Duodenal mucosa (tissue), 2 donors: ENCODE results near the gene MAML1.

Experiments used
- H3K27ac ChIP-seq: one replicate; pipeline ENCODE4 v1.7.0; 2013; ENCODE audit warnings: low read depth, low read length
- H3K27me3 ChIP-seq, 2 donors: one replicate each; pipeline ENCODE4 v1.7.0; 2013; ENCODE audit warnings: low read length in 2 of 2, control low read depth in 1 of 2; ENCODE audit not compliant: insufficient read depth in 2 of 2, control insufficient read depth in 1 of 2
- H3K36me3 ChIP-seq, 2 donors: one replicate each; pipeline ENCODE4 v1.7.0; 2013; ENCODE audit warnings: low read length in 2 of 2, control low read depth in 1 of 2; ENCODE audit not compliant: insufficient read depth in 2 of 2, control insufficient read depth in 1 of 2
- H3K4me1 ChIP-seq, 2 donors: one replicate each; pipeline ENCODE4 v1.7.0; 2013; ENCODE audit warnings: low read length in 2 of 2, control low read depth in 1 of 2; ENCODE audit not compliant: insufficient read depth in 2 of 2, control insufficient read depth in 1 of 2
- H3K4me3 ChIP-seq, 2 donors: one replicate each; pipeline ENCODE4 v1.7.0; 2013; ENCODE audit warnings: low read length in 2 of 2, low read depth in 1 of 2
- H3K9ac ChIP-seq, 2 donors: one replicate each; pipeline ENCODE4 v1.7.0; 2013; ENCODE audit warnings: low read length in 2 of 2, low read depth in 1 of 2
- H3K9me3 ChIP-seq, 2 donors: one replicate each; pipeline ENCODE4 v1.7.0; 2013; ENCODE audit warnings: low read length in 2 of 2, control low read depth in 1 of 2; ENCODE audit not compliant: control insufficient read depth in 1 of 2

MAML1 gene

GRCh38 chr5:179699616-179700237, 32.9 kb upstream of the MAML1 start:
- peak overlapping the region; percentile 89 to 97 for H3K4me3 ChIP-seq

GRCh38 chr5:179700401-179700918, 32.2 kb upstream of the MAML1 start:
- Histone ChIP-seq H3K36me3 (peaks cover 0 to 15% of the 10 kb centered on the region in 2 donors), H3K9ac (peak overlapping the region; percentile 63 to 99), H3K4me1 (peaks cover 15 to 21% of the 10 kb centered on the region in 2 donors), H3K27me3 (no peaks in the 10 kb centered on the region), H3K4me3 (peak overlapping the region; percentile 89 to 97), H3K27ac (no peak overlapping the region), H3K9me3 (no peaks in the 10 kb centered on the region)

More at GRCh38 chr5:179699616-179700237, 32.9 kb upstream of the MAML1 start:
- H3K27ac ChIP-seq = peak overlapping the region; percentile 96
- peaks cover 0 to 11% of the 10 kb centered on the region in 2 donors for H3K36me3 ChIP-seq
- H3K9me3 ChIP-seq = no peaks in the 10 kb centered on the region
- peaks cover 15 to 19% of the 10 kb centered on the region in 2 donors for H3K4me1 ChIP-seq
- H3K27me3 ChIP-seq = no peaks in the 10 kb centered on the region
- peak overlapping the region; percentile 90 to 99 for H3K9ac ChIP-seq

GRCh38 chr5:179716286-179716685, 16.3 kb upstream of the MAML1 start:
- Histone ChIP-seq H3K9me3 (no peaks in the 10 kb centered on the region), H3K9ac (no peak overlapping the region), H3K36me3 (peaks cover 35 to 77% of the 10 kb centered on the region in 2 donors), H3K27ac (no peak overlapping the region), H3K4me3 (no peak overlapping the region), H3K4me1 (no peaks in the 10 kb centered on the region), H3K27me3 (no peaks in the 10 kb centered on the region)

- Histone ChIP-seq H3K9me3 (no peaks in the 10 kb centered on the region), H3K4me3 (no peak overlapping the region), H3K27me3 (no peaks in the 10 kb centered on the region), H3K36me3 (peaks cover 52 to 92% of the 10 kb centered on the region in 2 donors), H3K27ac (no peak overlapping the region), H3K4me1 (no peaks in the 10 kb centered on the region), H3K9ac (no peak overlapping the region)
Measured at GRCh38 chr5:179720222-179720621, 12.4 kb upstream of the MAML1 start.

- Histone ChIP-seq H3K27ac (no peak overlapping the region), H3K27me3 (no peaks in the 10 kb centered on the region), H3K36me3 (peaks cover 61 to 92% of the 10 kb centered on the region in 2 donors), H3K9ac (no peak overlapping the region), H3K4me1 (no peaks in the 10 kb centered on the region), H3K9me3 (no peaks in the 10 kb centered on the region), H3K4me3 (no peak overlapping the region)
Measured at GRCh38 chr5:179724163-179724562, 8.5 kb upstream of the MAML1 start.

- Histone ChIP-seq H3K9me3 (no peaks in the 10 kb centered on the region), H3K4me3 (no peak overlapping the region), H3K4me1 (peaks cover 0 to 7% of the 10 kb centered on the region in 2 donors), H3K36me3 (peaks cover 66 to 83% of the 10 kb centered on the region in 2 donors), H3K9ac (no peak overlapping the region), H3K27me3 (no peaks in the 10 kb centered on the region), H3K27ac (no peak overlapping the region)
Measured at GRCh38 chr5:179727106-179727505, 5.5 kb upstream of the MAML1 start.

- no peak overlapping the region for H3K4me3 ChIP-seq
- H3K27ac ChIP-seq = no peak overlapping the region
- H3K9me3 ChIP-seq = no peaks in the 10 kb centered on the region
- peaks cover 6 to 15% of the 10 kb centered on the region in 2 donors for H3K4me1 ChIP-seq
- H3K27me3 ChIP-seq = no peaks in the 10 kb centered on the region
- peaks cover 47 to 61% of the 10 kb centered on the region in 2 donors for H3K36me3 ChIP-seq
- H3K9ac ChIP-seq = no peak overlapping the region
Measured at GRCh38 chr5:179729303-179729702, 3.3 kb upstream of the MAML1 start.

- Histone ChIP-seq H3K27ac (no peak overlapping the region), H3K4me3 (no peak overlapping the region), H3K4me1 (peaks cover 10 to 19% of the 10 kb centered on the region in 2 donors), H3K9me3 (no peaks in the 10 kb centered on the region), H3K27me3 (no peaks in the 10 kb centered on the region), H3K36me3 (peaks cover 43 to 56% of the 10 kb centered on the region in 2 donors), H3K9ac (no peak overlapping the region)
Measured at GRCh38 chr5:179729727-179730126, 2.9 kb upstream of the MAML1 start.

GRCh38 chr5:179730356-179730755, 2.3 kb upstream of the MAML1 start:
- Histone ChIP-seq H3K27ac (no peak overlapping the region), H3K36me3 (peaks cover 42 to 52% of the 10 kb centered on the region in 2 donors), H3K4me3 (no peak overlapping the region), H3K4me1 (peaks cover 12 to 20% of the 10 kb centered on the region in 2 donors), H3K9ac (no peak overlapping the region), H3K27me3 (no peaks in the 10 kb centered on the region), H3K9me3 (no peaks in the 10 kb centered on the region)

GRCh38 chr5:179730852-179731251, 1.8 kb upstream of the MAML1 start:
- Histone ChIP-seq H3K4me1 (peaks cover 12 to 23% of the 10 kb centered on the region in 2 donors), H3K27me3 (no peaks in the 10 kb centered on the region), H3K27ac (no peak overlapping the region), H3K9ac (no peak overlapping the region), H3K36me3 (peaks cover 42 to 50% of the 10 kb centered on the region in 2 donors), H3K9me3 (no peaks in the 10 kb centered on the region), H3K4me3 (no peak overlapping the region)
